CD14-positive monocyte (primary cell): ENCODE data around the gene KIT. TPM values are rescaled to one million over a fixed set of nuclear protein-coding genes. Genes with fewer than 3 reads are reported as not detected.

Experiments
- DNase-seq, 3 donors: peaks; one replicate each; pipeline ENCODE4 v3.0.0-alpha.2; 2011 to 2022
- H2AFZ ChIP-seq: 2 replicates; pipeline ENCODE4 v1.6.0; 2012; ENCODE audit warnings: mild to moderate bottlenecking, low read depth, low read length, inconsistent platforms; ENCODE audit not compliant: insufficient read depth, poor library complexity, severe bottlenecking
- H3K27ac ChIP-seq, 2 donors: 1 replicate in 1 of 2; 2 replicates in 1 of 2; pipeline ENCODE4 v1.5.1; 2012 to 2013; ENCODE audit warnings: low read length in 2 of 2, control low read depth in 1 of 2, inconsistent platforms in 1 of 2, low read depth in 1 of 2, mild to moderate bottlenecking in 1 of 2
- H3K27me3 ChIP-seq, 2 donors: one replicate each; pipeline versions ENCODE4 v1.6.0 to v1.6.1; 2011 to 2013; ENCODE audit warnings: low read length in 2 of 2; ENCODE audit not compliant: control insufficient read depth in 2 of 2, insufficient read depth in 2 of 2
- H3K36me3 ChIP-seq, 2 donors: replicated peaks in 1 of 2; 1 replicate in 1 of 2; 2 replicates in 1 of 2; pipeline versions ENCODE4 v1.5.1 to v1.6.1; 2012 to 2013; ENCODE audit warnings: low read length in 2 of 2, control low read depth in 1 of 2, inconsistent platforms in 1 of 2, mild to moderate bottlenecking in 1 of 2; ENCODE audit not compliant: insufficient read depth in 2 of 2, control insufficient read depth in 1 of 2
- H3K4me1 ChIP-seq, 2 donors: 1 replicate in 1 of 2; 2 replicates in 1 of 2; pipeline versions ENCODE4 v1.5.1 to v1.6.1; 2012 to 2013; ENCODE audit warnings: low read length in 2 of 2, control low read depth in 1 of 2, inconsistent platforms in 1 of 2, mild to moderate bottlenecking in 1 of 2, moderate library complexity in 1 of 2; ENCODE audit not compliant: insufficient read depth in 2 of 2, control insufficient read depth in 1 of 2
- H3K4me2 ChIP-seq: replicated peaks from 2 replicates; pipeline ENCODE3; 2012; ENCODE audit warnings: low read length, moderate library complexity, mild to moderate bottlenecking; ENCODE audit not compliant: poor library complexity, severe bottlenecking; ENCODE audit errors: extremely low read depth
- H3K4me3 ChIP-seq, 3 experiments: fragments of 200-600 bp in 1 of 3; sonication (generic) in 1 of 3; replicated peaks in 1 of 3; 1 replicate in 2 of 3; 2 replicates in 1 of 3; pipeline ENCODE4 v1.5.1; 2011 to 2013; ENCODE audit warnings: low read length in 3 of 3, mild to moderate bottlenecking in 3 of 3, control low read depth in 2 of 3, low read depth in 2 of 3, inconsistent platforms in 1 of 3, moderate library complexity in 1 of 3
- H3K79me2 ChIP-seq: 2 replicates; pipeline ENCODE4 v1.6.0; 2012; ENCODE audit warnings: mild to moderate bottlenecking, control low read depth, inconsistent platforms, low read length, moderate library complexity; ENCODE audit not compliant: insufficient read depth
- H3K9ac ChIP-seq: 2 replicates; pipeline ENCODE4 v1.6.0; 2017; ENCODE audit warnings: low read length, mild to moderate bottlenecking; ENCODE audit not compliant: insufficient read depth, poor library complexity, severe bottlenecking
- H3K9me3 ChIP-seq, 2 donors: replicated peaks in 1 of 2; 1 replicate in 1 of 2; 2 replicates in 1 of 2; pipeline versions ENCODE4 v1.5.1 to v1.6.1; 2012 to 2013; ENCODE audit warnings: low read length in 2 of 2, control low read depth in 1 of 2; ENCODE audit not compliant: control insufficient read depth in 1 of 2, insufficient read depth in 1 of 2
- H4K20me1 ChIP-seq: 2 replicates; pipeline ENCODE4 v1.6.0; 2012; ENCODE audit warnings: mild to moderate bottlenecking, low read length, control low read depth, moderate library complexity; ENCODE audit not compliant: insufficient read depth
- H3K27ac Mint-ChIP-seq, 7 donors: one replicate each; pipeline ENCODE4 v1.8.0; 2020; ENCODE audit warnings: mild to moderate bottlenecking in 7 of 7, mixed read lengths in 7 of 7, moderate library complexity in 6 of 7, inconsistent platforms in 2 of 7
- H3K27me3 Mint-ChIP-seq, 3 donors: one replicate each; pipeline ENCODE4 v1.8.0; 2021 to 2022; ENCODE audit warnings: low read depth in 3 of 3, mild to moderate bottlenecking in 3 of 3, mixed read lengths in 3 of 3, moderate library complexity in 3 of 3, inconsistent platforms in 1 of 3
- H3K36me3 Mint-ChIP-seq, 2 donors: one replicate each; pipeline ENCODE4 v1.8.0; 2020; ENCODE audit warnings: mixed read lengths in 2 of 2, inconsistent platforms in 1 of 2, mild to moderate bottlenecking in 1 of 2
- H3K4me1 Mint-ChIP-seq: one replicate; pipeline ENCODE4 v1.8.0; 2020; ENCODE audit warnings: mild to moderate bottlenecking, mixed read lengths
- H3K4me3 Mint-ChIP-seq, 2 donors: one replicate each; pipeline ENCODE4 v1.8.0; 2020; ENCODE audit warnings: mild to moderate bottlenecking in 2 of 2, mixed read lengths in 2 of 2, moderate library complexity in 1 of 2
- H3K9me3 Mint-ChIP-seq, 7 donors: one replicate each; pipeline ENCODE4 v1.8.0; 2020 to 2022; ENCODE audit warnings: mixed read lengths in 7 of 7, mild to moderate bottlenecking in 6 of 7, moderate library complexity in 6 of 7, inconsistent platforms in 2 of 7
- CTCF ChIP-seq: fragments of 200-600 bp; IDR thresholded peaks from one replicate; pipeline ENCODE4 v1.8.0; 2022; ENCODE audit warnings: antibody characterized with exemption, mild to moderate bottlenecking
- WGBS: methylation state at CpG from one replicate; pipeline ENCODE4 v1.1.5; 2013; ENCODE audit warnings: missing lambda C conversion rate; ENCODE audit not compliant: insufficient coverage; 5-methylcytosine and 5-hydroxymethylcytosine counted together
- intact Hi-C, 2 donors: fragments of 100-400 bp; cut with micrococcal nuclease; formaldehyde crosslinking; loops; one replicate each; pipeline versions ENCODE4 v1.15.0 to v1.15.1; 2023
- polyA plus RNA-seq, 3 donors: library from polyadenylated mRNA; depleted of rRNA in 1 of 3; unstranded in 2 of 3; stranded (reverse) in 1 of 3; fragments of 300-500 nt in 2 of 3; fragments of >200 nt in 1 of 3; fragmentation: Illumina TruSeq in 2 of 3; gene quantifications; 1 replicate in 2 of 3; 2 replicates in 1 of 3; pipeline ENCODE4 v1.2.3, GENCODE V29; 2012 to 2021

The KIT gene
- polyA plus RNA-seq, 3 donors = not detected

- Histone ChIP-seq H3K9me3 (no peaks in the 10 kb centered on the region), H3K4me2 (no peak overlapping the region), H4K20me1 (no peaks in the 10 kb centered on the region), H3K4me3 (no peak overlapping the region), H3K27ac (no peak overlapping the region), H3K36me3 (no peaks in the 10 kb centered on the region), H3K27me3 (no peaks in the 10 kb centered on the region), H3K4me1 (no peaks in the 10 kb centered on the region), H2AFZ (no peak overlapping the region), H3K9ac (no peak overlapping the region), H3K79me2 (no peaks in the 10 kb centered on the region)
- peaks cover 1% of the 10 kb centered on the region for H3K4me1 Mint-ChIP-seq
- no peak for TF ChIP-seq CTCF
- H3K4me3 Mint-ChIP-seq = no peak overlapping the region
- no peaks in the 10 kb centered on the region for H3K9me3 Mint-ChIP-seq
- DNase-seq = no peak
- peaks cover 0 to 2% of the 10 kb centered on the region in 2 donors for H3K36me3 Mint-ChIP-seq
- H3K27ac Mint-ChIP-seq = peak overlapping the region in 1 of 7 donors; percentile 28
- intact Hi-C loops = no loop called here
- H3K27me3 Mint-ChIP-seq = peaks cover 0 to 2% (median 1%) of the 10 kb centered on the region in 3 donors
- WGBS = no CpG with 5 or more reads among the region's 3 CpGs
These were observed 72.8 kb downstream of the KIT start for GRCh38 chr4:54730581-54730980.

DNA sequence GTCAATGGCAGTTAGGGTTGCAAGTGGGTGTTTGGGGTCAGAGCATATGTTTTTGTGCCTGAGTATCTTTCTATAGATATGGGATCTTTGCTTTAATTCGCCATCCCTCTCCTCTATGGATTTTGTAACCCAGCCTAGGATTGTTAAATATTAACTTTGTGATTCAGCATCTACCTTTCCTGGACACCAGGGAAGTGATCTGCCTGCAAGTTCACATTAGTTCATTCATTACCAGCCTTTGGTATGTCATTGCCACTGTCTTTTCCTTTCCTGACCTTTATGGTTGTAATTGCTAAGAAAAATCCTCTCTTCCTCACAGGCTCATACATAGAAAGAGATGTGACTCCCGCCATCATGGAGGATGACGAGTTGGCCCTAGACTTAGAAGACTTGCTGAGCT is 73.8 kb downstream of the KIT start:
- H3K36me3 ChIP-seq = no peaks in the 10 kb centered on the region
- no peak overlapping the region for H3K9ac ChIP-seq
- Mint-ChIP-seq H3K4me3 (no peak overlapping the region), H3K4me1 (peaks cover 1% of the 10 kb centered on the region), H3K36me3 (peaks cover 0 to 2% of the 10 kb centered on the region in 2 donors), H3K27me3 (peaks cover 0 to 1% (median 0%) of the 10 kb centered on the region in 3 donors), H3K9me3 (no peaks in the 10 kb centered on the region), H3K27ac (no peak overlapping the region)
- no peaks in the 10 kb centered on the region for H3K79me2 ChIP-seq
- no CpG with 5 or more reads among the region's 3 CpGs for WGBS
- DNase-seq = no peak
- intact Hi-C loops = no loop called here
- TF ChIP-seq CTCF = no peak
- H3K4me1 ChIP-seq = no peaks in the 10 kb centered on the region
- no peaks in the 10 kb centered on the region for H3K27me3 ChIP-seq
- H3K4me2 ChIP-seq = no peak overlapping the region
- H4K20me1 ChIP-seq = no peaks in the 10 kb centered on the region
- H3K27ac ChIP-seq = no peak overlapping the region
- no peak overlapping the region for H2AFZ ChIP-seq
- H3K9me3 ChIP-seq = no peaks in the 10 kb centered on the region
- no peak overlapping the region for H3K4me3 ChIP-seq
